HK-2 (cell line): ENCODE results near the gene RPL22.

Experiments used
- DNase-seq: peaks from one replicate; pipeline ENCODE4 v3.0.0-alpha.2; 2018; ENCODE audit not compliant: unreplicated experiment

RPL22 gene

DNA sequence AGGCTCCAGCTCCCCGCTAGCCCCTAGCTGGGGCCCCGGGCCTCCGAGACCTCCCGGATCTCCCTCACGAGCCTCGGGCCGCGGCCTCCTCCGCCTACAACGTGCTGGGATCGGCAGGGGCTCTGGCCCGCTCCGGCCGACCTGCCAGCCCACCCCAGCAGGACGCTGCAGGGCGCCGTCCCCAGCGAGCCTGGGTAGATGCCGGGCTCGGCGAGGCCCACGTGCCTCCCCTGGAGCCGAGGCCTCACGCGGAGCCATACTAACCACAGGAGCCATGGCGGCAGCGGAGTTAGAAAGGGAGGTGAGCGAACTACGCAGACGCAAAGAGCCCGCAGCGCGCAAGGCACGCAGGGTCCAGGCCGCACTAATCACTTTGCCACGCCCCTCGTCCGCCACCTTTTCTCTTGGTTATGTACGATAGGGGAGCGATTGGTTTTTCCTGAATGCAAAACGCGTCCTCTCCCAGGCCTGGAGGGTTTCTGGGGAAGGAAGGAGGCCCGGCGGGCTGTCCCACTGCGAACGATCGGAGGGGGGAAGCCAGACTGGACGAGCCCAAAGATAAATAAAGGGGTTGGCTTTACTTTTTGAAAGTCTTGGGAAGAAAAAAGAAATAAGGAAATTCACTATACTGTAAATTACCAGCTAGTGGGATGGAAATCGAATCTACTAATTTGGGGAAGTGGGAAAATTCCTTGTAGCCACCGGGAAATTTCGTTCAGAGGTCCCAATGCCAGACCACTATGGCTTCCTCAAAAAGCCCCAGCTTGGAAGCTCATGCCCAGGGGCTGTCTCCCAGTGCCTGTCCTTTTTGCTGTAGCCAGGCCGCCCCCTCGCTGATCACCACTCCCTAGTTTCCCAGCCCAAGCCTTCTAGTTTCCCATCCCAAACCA lies at the start of gene RPL22:
Gene RPL22, minus strand, starts transcription at position 298 of the 890 bp plus-strand sequence. Its CDS starts 22 bp downstream, at position 276.
- DNase-seq: peak; percentile 97

DNA sequence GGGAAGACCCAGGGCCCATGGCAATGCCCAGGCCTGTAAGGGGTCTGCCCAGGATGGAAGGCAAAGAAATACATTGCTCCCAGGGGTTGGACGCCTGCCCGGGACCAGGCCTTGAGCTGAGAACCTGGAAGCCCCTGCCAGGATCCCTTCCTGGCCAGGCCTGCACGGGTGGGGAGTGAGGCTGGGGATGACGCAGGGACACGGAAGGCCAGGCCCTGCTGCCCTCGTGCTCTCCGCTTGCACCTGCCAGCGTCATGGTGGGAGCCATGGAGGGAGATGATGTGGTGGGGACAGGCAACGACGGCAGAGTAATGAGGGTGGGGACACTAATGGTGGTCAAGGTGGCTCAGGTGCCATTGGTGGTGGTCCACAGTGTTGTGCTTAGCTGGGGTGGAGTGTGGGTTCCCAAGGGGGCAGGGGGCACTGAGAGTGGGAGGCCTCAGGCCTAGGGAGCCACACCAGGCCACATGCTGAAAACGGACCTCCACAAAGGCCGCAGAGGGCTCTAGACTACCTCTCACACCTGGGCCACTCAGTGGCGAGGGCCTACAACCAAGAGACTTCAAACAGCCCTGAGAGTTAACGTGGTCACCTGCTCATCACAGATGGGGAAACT lies 48.9 kb upstream of the RPL22 start:
- no peak for DNase-seq

- no peak for DNase-seq
Measured at GRCh38 chr1:6247651-6248050, 48.3 kb upstream of the RPL22 start.

DNA sequence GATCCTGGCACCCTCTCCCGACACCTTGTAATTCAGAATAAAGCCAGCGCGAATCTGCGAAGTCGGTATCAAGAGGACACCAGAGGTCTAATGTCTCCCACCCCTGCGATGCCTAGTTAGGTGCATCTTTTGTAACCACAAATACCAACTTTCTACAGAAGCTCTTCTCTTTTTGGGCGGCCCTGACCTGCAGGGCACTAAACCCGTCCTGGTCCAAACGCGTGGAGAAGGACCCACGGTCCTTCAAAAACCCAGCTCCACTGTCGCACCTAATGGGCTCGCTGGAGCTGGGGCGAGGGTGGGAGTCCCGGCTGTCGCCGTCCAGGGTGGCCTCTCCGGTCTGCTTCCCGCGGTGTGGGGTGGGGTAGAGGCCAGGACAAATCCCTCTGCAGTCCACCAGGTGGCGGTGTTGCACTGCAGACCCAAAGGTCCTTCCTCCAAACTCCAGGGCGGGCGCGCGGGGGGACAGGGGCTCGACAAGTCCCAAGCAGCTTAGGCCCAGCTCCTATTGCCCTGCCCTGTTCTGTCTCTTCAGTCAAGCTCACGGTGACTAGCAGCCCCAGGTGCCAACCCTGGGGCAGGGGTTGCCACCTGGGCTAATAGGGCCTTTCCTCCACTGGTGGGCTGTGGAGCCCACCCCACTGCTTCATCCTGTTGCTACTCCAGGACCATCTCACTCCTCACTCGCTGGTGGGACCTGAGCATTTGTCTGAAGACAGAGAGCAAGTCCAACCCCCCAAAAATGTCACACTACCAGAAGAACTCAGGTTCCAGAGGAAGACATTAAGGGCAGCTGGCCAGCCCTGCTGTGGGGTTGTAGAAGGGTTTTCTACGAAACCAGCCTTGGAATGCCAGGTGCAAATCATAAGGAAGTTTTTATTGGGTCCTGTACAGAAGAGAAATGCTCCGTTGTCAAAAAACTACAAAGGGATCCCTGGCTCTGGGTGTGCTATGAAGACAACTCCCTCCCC lies 47.4 kb upstream of the RPL22 start:
- DNase-seq: peak; percentile 79

GRCh38 chr1:6245869-6246496 lies 46.6 kb upstream of the RPL22 start:
- no peak for DNase-seq

GRCh38 chr1:6245086-6245868 lies 45.9 kb upstream of the RPL22 start:
- DNase-seq: peak; percentile 85

DNA sequence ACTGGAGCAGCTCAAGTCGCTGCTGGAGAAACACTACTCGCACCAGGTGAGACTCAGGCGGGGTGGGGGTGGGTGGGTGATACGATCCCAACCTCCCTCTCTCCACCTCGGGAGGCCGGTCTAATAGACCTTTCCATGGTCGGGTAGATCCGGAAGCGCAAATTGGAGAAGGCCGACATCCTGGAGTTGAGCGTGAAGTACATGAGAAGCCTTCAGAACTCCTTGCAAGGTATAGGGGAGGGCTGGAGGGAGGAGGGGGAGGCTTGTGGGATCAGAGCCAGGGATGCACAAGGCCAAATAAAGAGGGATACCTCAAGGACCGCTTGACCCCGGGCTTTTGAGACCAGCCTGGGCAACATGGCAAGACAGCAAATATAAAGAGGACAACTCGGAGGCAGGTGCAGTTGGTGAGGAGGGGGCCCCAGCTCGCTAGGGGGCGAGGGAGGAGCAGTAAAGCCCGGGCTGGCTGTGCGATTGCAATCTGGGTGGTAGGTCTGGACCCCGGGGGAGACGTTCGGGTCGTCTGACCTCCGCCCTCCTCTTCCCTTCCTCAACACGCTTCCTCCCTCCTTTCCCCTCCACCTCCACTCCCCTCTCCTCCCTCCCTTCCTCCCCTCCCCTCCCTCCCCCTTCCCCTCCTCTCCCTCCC lies 45.1 kb upstream of the RPL22 start:
- DNase-seq: no peak

GRCh38 chr1:6243993-6244392 lies 44.6 kb upstream of the RPL22 start, which contains the start of gene HES3:
Gene HES3 (plus strand): TSS chr1:6244179. CDS start chr1:6244366, 187 bp downstream.
- DNase-seq: no peak

- DNase-seq: no peak
Measured at GRCh38 chr1:6243053-6243834, 43.8 kb upstream of the RPL22 start.

DNA sequence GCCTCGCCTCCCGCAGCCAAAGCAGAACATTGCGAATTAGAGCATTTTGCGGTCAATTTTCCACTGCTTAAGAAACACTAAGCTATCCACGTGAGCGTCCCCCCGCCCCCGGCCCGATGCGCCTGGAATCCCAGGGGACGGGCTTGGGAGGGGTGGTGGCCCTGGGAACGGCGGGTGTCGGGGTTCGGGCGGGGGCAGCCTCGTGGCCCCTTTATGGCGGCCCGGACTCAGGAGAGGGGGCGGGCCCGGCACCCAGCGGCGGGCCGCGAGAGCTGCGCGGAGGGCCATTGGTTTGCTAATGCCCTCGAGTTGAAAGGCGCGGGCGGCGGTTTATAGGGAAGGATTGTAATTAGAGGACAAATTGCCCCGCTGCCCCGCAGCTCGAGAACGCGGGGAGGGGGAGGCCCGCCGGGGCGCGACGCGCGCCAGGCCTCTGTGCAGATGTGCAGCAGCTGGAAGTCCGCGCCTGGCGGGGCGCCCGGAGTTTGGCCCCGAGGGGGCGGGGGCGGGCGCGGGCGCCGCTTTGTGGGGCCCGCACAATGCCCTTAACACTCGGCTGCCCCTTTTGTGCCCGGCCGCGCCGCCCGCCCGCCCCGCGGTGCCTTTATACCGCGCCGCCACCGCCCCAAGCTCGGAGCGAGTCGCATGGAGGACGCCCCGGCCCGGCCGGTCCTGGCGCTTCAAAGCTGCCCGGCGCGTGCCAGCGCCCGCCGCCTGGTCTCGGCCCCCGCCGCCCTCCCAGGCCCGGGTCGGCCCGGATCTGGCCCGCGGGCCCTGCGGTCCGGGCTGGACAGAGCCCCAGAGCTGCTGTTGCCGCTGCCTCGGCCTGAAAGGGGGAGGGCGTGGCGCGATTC lies 42.7 kb upstream of the RPL22 start:
- no peak for DNase-seq

- no peak for DNase-seq
Measured at GRCh38 chr1:6241107-6241886, 41.9 kb upstream of the RPL22 start.

GRCh38 chr1:6239950-6240768 lies 40.8 kb upstream of the RPL22 start:
- DNase-seq: no peak

- DNase-seq: no peak
Measured at GRCh38 chr1:6239213-6239752, 39.9 kb upstream of the RPL22 start.

GRCh38 chr1:6237093-6237492 lies 37.7 kb upstream of the RPL22 start:
- no peak for DNase-seq

DNA sequence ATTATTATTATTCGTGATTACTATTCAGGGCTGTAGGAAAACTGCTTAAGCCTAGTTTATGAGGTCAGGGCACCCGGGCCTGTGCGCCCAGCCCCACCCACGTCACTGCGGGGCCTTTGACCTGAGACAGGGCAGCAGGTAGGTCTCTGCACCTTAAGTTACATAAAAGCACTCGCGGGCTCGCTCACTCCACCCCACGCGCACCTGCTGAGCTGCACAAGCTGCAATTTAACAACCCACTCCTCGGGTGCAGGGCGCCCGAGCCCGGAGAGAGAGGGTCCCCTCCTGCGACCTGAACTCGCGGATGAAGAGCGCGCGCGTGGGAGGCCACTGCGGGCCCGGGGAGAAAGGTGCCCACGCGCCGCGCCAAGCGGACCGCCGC lies 35.9 kb upstream of the RPL22 start:
- no peak for DNase-seq

DNA sequence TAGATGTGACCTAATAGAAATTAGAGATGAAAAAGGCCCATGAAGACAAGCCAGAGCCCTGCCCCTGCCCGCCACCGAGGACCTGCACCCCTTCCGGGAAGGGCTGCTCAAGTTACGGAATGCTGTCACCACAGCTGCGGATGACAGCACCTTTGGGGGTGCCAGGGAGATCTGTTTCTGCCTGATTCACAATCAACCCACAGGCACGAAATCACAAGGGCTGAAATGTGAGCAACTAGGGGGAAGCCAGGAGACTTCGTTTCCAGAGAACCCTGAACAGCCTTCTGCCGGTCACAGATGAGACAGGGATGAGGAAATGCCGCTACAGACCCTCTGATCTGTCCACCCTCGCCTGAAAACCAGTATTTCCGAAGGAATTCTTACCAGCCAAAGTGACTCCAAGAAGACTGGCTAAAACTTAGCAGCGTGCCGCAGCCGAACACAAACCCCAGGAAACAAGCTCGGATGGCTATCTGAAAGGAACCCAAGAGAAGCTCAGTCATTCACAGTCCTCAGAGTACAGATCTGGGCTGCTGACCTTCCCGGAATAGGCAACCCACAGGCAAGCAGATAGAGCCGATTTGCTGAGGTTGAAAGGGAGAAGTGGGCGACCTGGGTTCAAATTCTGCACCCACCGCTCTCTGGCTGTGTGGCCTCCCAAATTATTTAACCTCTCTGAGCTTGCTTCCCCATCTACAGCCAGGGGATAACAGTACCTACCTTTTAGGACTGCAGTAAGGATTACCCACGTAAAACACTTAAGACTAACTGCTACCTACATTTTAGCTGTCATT lies 35.3 kb upstream of the RPL22 start:
- no peak for DNase-seq
